Neural progenitor cell (in vitro differentiated cells): ENCODE results near the gene LPP.

Source experiments
- EZH2 ChIP-seq: fragments of 200-600 bp; sonication (generic); IDR thresholded peaks from 2 replicates; pipeline ENCODE4 v1.6.1; 2017; ENCODE audit warnings: antibody characterized with exemption, mild to moderate bottlenecking, moderate library complexity
- TF ChIP-seq, protein P1 (sequence below): fragments of 200-600 bp; sonication (generic); IDR thresholded peaks from 2 replicates; pipeline ENCODE4 v1.5.1; 2017; ENCODE audit warnings: antibody characterized with exemption, mild to moderate bottlenecking

DNA sequence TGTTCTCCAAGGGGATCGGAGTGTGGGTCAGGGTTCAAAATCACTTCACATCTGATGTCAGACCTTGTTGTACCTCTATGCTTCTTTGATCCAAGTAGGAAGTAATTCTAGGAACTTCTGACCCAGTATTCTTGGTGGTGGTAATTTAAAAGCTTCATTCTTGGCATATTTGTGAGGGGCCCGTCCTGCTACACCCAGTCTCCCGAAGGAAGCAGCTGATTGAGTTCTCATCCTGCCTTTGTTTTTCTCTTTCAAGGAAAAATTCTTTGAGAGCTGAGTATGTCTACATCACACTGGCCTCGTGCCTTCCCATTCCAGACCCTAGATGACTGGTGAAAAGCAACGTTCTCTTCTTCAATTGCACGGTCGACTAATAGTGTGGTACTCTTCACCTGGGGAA is 783.4 kb downstream of the LPP start:
- TF ChIP-seq, protein P1, sequence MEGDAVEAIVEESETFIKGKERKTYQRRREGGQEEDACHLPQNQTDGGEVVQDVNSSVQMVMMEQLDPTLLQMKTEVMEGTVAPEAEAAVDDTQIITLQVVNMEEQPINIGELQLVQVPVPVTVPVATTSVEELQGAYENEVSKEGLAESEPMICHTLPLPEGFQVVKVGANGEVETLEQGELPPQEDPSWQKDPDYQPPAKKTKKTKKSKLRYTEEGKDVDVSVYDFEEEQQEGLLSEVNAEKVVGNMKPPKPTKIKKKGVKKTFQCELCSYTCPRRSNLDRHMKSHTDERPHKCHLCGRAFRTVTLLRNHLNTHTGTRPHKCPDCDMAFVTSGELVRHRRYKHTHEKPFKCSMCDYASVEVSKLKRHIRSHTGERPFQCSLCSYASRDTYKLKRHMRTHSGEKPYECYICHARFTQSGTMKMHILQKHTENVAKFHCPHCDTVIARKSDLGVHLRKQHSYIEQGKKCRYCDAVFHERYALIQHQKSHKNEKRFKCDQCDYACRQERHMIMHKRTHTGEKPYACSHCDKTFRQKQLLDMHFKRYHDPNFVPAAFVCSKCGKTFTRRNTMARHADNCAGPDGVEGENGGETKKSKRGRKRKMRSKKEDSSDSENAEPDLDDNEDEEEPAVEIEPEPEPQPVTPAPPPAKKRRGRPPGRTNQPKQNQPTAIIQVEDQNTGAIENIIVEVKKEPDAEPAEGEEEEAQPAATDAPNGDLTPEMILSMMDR = no peak
- no peak for TF ChIP-seq EZH2
